GM21360 (cell line): Measurements from ENCODE around the gene PAK4.
"Not testable (repeated sequence)": the region's sequence is repeated elsewhere in the genome, so short reads cannot be mapped to it uniquely, and the experiment has no call there.

Experiments
- ATAC-seq: cut with Tn5 transposase; IDR thresholded peaks from one replicate; pipeline ENCODE4 v1.9.1; 2021; ENCODE audit warnings: mild to moderate bottlenecking, moderate library complexity; ENCODE audit not compliant: unreplicated experiment

The PAK4 gene

GRCh38 chr19:39099341-39099740 lies 26.2 kb upstream of the PAK4 start:
- ATAC-seq, result no peak

- ATAC-seq, result no peak
Measured at GRCh38 chr19:39100500-39101166, 25.0 kb upstream of the PAK4 start.

GRCh38 chr19:39103151-39103550 lies 22.4 kb upstream of the PAK4 start:
- ATAC-seq, result no peak

- no peak for ATAC-seq
Measured at GRCh38 chr19:39104186-39104596, 21.4 kb upstream of the PAK4 start.

- no peak for ATAC-seq
Measured at GRCh38 chr19:39106194-39106593, 19.4 kb upstream of the PAK4 start.

GRCh38 chr19:39109641-39110040 lies 15.9 kb upstream of the PAK4 start:
- no peak for ATAC-seq

GRCh38 chr19:39110263-39110967 lies 15.2 kb upstream of the PAK4 start:
- no peak for ATAC-seq

GRCh38 chr19:39111593-39112199 lies 13.9 kb upstream of the PAK4 start:
- no peak for ATAC-seq

GRCh38 chr19:39112338-39112890 lies 13.2 kb upstream of the PAK4 start:
- ATAC-seq, result no peak

- ATAC-seq, result no peak
Measured at GRCh38 chr19:39113199-39113598, 12.4 kb upstream of the PAK4 start.

GRCh38 chr19:39115105-39115847 lies 10.3 kb upstream of the PAK4 start:
- no peak for ATAC-seq

GRCh38 chr19:39117023-39117422 lies 8.6 kb upstream of the PAK4 start:
- ATAC-seq, result not testable (repeated sequence)

- no peak for ATAC-seq
Measured at GRCh38 chr19:39119830-39120229, 5.8 kb upstream of the PAK4 start.

- ATAC-seq, result no peak
Measured at GRCh38 chr19:39122934-39123731, 2.5 kb upstream of the PAK4 start.

GRCh38 chr19:39124136-39124764 lies 1.3 kb upstream of the PAK4 start:
- ATAC-seq, result no peak

GRCh38 chr19:39125199-39125553 lies 410 bp upstream of the PAK4 start:
- no peak for ATAC-seq

- ATAC-seq, result no peak
Measured at GRCh38 chr19:39126312-39127187, 964 bp downstream of the PAK4 start.

- ATAC-seq, result no peak
Measured at GRCh38 chr19:39127812-39128515, 2.4 kb downstream of the PAK4 start.
